HG02938 (cell line): ENCODE data around the gene KIF3B.
"Not testable (repeated sequence)": the region's sequence is repeated elsewhere in the genome, so short reads cannot be mapped to it uniquely, and the experiment has no call there.

Experiments
- ATAC-seq: cut with Tn5 transposase; IDR thresholded peaks from one replicate; pipeline ENCODE4 v1.9.1; 2021; ENCODE audit warnings: mild to moderate bottlenecking, moderate library complexity; ENCODE audit not compliant: unreplicated experiment

Gene KIF3B

DNA sequence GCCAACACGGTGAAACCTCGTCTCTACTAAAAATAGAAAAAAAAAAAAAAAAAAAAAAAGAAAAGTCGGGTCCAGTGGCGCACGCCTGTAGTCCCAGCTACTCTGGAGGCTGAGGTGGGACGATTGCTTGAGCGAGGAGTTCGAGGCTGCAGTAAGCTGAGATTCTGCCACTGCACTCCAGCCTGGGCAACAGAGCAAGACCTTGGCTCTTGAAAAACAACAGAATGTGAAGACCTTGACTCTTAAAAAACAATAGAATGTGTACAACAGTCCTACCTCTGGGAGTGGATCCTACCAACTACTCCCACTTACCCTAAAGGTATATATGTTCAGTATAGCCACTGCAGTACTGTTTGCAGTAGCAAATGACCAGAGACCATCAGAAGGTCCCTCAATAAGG is 15.1 kb downstream of the KIF3B start:
- no peak for ATAC-seq

DNA sequence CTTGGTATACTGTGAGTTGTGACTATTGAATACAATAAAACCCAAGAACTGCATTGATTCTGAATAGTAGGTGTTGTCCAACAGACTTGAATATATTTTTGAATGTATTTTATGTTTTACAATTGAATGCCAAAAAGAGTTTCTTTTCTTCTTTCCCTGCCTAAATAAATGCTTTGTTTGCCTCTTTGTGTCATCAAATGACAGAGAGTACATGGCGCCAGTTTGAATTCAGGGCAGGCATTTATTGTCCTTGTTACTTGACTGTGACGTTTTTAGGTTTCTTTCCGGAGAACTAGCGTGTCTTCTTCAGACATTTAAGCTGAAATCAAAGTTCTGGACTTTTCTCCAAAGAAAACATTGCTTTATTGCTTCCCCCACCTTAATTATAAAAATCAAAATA is 16.6 kb downstream of the KIF3B start:
- no peak for ATAC-seq

DNA sequence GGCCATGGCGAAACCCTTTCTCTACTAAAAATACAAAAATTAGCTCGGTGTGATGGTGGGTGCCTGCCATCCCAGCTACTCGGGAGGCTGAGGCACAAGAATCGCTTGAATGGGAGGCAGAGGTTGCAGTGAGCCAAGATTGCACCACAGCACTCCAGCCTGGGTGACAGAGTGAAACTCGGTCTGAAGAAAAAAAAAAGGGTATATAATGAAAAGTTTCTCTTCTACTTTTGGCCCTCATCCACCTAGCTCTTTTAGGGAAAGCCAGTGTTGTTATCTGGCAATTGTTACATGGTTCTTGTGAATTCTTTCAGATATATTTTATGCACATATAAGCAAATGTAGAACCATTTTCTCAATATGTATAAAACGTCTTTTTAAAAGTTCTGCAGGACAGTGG is 19.0 kb downstream of the KIF3B start:
- no peak for ATAC-seq

DNA sequence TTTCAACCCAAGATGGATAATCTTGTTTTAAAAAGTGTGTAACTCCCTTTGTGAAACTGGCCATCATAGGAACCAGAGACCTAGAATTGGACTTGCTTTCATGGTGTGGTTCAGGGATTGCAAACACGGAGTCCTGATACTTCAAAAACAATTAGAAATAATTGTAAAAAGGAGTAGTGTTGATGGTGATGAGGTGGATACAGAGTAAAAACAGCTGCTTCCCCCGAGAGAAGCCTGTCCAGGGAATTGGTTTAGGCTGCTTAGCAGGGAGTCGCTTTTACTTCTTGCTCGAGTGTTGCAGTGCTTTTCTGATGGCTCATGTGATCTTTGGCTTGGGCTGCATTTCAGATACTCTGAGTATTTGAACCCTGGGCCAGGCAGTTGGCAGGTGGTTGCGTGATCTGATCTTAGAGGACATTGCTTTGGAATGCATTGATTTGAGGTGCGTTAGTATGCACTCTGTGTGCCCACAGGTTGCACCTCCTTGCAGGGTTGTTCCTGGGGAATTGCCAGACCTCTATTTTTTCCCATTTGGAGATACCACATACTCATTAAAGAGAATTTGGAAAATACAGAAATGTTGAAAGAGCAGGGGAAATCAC is 19.5 kb downstream of the KIF3B start:
- ATAC-seq = no peak

DNA sequence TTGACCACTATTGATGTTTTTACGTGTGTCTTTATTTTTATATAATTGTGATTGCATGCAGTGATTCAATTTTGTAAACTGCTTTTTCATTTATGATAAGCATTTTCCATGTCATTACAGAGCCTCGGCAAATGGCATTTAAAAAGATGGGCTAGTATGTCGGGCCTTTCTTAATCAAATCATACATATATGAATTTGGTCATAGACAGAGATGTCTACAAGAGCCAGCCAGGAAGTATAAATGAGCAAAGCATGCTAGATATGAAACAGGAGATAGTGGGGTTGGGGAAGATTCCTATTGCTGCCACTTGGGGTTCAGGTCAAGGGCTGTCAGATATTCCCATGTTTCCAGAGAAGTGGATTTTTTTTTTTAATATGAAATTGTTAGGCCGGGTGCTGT is 20.0 kb downstream of the KIF3B start:
- no peak for ATAC-seq

DNA sequence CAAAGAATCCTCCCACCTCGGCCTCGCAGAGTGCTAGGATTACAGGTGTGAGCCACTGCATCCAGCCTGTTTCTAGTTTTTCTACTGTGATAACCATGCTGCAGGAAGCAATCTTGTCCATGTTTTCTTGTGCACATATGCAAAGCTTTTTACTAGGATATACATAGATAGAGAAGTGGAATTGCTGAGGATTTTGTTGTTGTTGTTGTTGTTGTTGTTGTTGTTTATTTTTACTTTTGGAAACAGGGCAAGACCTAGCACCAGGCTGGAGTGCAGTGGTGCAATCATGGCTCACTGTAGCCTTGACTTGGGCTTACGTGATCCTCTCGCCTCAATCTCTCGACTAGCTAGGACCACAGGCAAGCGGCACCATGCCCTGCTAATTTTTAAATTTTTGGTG is 23.2 kb downstream of the KIF3B start:
- ATAC-seq = no peak

DNA sequence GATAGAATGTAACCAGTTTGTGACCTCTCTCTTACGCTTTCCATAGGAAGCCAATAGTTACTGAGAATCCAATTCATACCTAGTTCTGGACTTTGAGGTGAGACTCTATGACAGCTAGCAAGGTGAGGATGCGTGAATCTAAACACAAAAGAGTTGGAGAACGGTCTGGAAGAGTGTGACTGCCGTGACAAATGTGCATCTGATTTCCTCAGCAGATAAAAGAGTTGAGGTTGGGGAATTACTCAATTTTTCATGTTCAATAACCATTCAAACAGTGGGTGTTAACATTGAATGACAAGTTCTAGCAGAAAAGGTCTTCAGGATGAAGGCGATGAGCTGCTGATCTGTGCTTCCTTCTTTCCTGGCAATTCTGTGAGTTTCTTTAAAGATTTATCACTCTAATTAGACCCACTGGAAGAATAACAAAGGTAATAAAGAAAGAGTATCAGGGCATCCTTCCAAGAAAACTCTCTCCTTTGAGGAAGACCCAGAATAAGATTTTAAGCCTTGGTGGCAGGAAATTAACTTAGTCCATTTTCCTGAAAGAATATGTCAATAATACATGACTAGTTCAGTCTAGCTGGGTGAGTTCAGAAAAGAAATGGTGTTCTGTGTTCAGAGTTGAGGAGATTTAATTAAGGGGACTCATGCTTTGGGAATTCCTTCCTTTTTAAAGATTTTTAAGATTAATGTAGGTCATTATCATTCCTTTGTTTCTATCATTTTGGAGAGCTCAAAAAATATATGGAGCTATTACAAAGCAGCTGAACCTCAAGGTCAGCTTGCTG is 24.5 kb downstream of the KIF3B start:
- no peak for ATAC-seq

DNA sequence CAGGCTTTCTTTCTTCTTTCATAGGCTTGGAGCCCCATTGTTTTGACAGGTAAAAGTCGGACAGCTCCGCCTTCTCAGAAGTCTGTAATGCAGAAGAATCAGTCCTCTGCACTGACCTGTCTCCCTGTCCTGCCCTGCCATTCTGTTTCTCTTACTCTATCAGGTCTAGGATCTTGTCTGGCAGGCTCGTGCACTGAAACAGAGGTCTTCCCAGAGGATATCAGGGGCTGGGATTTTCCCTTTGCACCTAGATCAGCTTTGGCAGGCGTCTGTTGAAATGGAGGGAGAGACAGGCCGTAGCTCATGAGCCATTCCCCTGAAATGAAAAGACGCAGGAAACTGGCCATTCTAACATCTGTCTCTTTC is 25.0 kb downstream of the KIF3B start:
- ATAC-seq = no peak

DNA sequence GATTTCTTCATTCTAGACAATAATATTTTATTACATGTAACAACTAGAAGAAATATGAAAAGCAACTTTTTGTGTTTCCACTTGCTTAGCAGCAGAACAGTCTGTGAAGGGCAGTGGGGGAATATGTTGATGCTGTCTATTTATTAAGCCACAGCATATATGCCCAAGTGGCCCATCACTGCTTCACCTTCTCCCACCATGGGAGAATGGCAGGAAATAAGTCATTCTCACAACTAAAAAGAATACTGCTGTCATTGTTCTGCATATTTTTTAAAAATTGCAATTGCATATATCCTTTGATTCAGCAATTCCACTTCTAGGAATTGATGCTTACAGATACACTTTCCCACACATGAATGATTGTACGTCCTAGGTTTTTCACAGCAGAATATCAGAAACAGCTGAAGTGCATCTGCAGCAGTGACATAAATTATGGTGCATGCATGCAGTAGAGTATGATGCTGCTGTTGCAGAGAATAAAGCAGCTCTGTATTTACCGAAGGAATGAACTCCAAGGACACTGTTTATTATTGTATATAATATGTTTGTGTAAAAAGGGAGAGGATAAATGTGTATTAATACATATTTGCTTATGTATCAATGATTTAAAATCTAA is 26.8 kb downstream of the KIF3B start:
- ATAC-seq = no peak

DNA sequence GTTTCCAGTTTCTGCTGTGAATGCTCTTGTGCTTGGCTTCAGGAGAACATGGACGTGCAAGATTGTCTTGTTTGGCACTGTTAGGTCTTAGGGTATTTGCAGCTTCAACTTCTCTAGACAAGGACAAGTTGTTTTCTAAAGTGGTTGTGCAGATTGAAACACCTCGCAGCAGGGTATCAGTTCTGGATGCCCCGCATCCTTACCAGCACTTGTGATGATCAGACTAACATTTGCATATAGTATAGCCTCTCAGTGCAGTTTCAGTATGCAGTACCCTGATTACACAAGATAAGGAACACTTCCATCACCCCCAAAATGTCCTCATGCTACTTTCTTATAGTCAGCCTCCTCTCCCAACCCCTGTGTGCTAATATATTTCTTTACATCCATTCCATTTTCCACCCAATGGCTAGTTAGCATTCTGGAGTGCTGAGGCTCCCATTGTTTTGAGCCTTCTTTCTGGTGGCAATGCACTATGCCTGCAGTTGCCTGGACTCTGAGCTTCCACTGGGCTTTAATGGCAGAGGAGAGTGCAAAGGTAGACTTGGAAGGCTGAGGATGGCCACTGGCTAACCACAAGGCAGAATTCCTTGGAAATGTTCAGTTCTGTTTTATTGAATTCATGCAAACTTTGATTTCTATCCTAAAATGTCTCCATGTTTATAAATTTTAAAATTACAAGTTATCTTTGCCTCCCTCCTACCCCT is 35.4 kb downstream of the KIF3B start:
- no peak for ATAC-seq

DNA sequence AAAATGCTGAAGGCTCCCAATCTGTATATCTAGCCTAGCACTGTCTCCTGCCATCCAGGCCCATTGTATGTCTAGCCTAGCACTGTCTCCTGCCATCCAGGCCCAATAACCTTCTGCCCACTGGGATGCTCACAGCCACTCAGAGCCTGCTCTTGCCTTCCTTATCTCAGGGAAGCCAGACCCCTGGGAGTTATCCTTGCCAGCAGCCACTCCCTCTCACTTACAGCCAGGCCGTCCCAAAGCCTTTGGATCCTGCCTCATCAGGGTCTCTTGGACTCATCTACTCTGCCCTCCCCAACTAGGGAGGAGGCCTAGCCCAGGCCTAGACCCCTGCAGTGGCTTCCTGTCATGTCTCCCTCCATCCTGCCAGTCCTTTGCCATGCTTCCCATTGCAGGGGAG is 37.3 kb downstream of the KIF3B start:
- ATAC-seq = no peak

DNA sequence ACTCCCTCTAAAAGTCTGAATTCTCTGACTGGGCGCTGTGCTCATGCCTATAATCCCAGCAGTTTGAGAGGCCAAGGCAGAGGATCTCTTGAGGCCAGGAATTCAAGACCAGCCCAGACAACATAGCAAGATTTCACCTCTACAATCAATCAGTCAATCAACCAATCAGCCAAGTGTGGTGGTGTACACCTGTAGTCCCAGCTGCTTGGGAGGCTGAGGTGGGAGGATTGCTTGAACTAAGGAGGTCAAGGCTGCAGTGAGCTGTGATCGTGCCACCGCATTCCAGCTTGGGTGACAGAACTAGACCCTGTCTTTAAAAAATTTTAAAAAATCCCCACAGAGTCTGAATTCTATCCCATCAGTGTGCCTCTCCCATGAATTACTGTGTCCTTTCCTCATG is 37.9 kb downstream of the KIF3B start:
- no peak for ATAC-seq

DNA sequence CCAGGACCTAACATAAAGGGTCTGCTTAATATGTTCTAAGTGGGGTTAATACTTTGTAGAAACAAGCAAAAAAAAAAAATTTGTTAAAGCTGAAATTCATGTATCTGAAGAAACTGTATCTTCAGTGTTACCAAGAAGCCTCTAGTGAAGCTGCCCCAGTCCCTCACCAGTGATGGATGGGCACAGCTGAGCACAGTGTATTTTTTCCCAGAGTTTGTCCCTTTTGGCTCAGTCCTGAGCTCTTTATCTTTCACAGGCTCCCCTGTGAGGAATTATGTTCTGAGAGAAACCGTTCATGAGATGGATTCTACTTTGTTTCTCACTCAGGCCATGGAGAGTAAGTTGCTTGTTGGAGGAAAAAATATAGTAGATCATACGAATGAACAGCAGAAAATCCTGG is 38.4 kb downstream of the KIF3B start:
- no peak for ATAC-seq

DNA sequence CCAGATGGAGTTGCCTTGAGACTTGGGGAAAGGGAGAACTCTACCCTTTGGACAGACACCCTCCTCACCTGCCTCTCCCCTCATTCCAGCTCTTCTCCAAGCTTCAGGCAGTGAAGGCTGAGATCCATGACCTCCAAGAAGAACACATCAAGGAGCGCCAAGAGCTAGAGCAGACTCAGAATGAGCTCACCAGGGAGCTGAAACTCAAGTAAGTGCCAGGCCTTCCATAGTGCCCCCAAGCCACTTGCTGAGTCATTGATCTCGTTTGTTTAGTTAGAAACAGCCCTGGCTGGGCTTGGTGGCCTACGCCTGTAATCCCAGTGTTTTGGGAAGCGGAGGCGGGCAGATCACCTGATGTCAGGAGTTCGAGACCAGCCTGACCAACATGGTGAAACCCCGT is 39.2 kb downstream of the KIF3B start:
- no peak for ATAC-seq

DNA sequence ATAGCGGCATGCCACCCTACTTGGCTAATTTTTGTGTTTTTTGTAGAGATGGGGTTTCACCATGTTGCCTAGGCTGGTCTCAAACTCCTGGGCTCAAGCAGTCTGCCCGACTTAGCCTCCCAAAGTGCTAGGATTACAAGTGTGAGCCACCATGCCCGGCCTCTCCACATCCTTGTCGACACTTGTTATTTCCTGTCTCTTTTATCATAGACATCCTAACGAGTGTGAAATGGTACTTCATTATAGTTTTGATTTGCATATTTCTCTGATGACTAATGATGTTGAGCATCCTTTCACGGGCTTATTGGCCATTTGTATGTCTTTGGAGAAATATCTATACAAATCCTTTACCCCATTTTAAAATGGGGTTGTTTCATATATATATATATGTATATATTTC is 41.6 kb downstream of the KIF3B start:
- ATAC-seq = no peak

DNA sequence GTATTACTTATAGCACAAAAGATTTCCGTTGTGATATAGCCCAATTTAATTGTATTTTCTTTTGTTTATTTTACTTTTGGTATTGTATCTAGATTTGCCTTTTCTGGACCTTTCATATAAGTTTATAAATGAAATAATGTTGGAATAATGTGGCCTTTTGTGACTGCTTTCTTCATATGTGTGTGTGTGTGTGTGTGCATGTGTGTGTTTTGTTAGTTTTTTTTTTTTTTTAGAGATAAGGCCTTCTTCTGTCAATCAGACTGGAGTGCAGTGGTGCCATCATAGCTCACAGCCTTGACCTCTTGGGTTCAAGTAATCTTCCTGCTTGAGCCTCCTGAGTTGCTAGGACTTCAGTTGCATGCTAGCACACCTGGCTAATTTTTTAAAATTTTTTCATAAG is 42.9 kb downstream of the KIF3B start:
- no peak for ATAC-seq

DNA sequence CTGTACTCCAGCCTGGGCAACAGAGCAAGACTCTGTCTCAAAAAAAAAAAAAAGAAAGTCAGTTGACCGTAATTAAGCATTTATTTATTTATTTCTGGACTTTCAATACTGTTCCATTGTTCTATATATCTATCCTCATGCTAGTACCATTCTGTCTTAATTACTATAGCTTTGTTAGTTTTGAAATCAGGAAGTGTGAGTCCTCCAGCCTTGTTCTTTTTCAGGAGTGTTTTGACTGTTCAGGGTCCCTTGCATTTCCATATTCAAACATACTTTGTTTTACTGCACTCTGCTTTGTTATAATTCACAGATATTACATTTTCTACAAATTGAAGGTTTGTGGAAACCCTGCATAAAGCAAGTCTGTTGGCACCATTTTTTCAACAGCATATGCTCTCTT is 43.9 kb downstream of the KIF3B start:
- no peak for ATAC-seq

DNA sequence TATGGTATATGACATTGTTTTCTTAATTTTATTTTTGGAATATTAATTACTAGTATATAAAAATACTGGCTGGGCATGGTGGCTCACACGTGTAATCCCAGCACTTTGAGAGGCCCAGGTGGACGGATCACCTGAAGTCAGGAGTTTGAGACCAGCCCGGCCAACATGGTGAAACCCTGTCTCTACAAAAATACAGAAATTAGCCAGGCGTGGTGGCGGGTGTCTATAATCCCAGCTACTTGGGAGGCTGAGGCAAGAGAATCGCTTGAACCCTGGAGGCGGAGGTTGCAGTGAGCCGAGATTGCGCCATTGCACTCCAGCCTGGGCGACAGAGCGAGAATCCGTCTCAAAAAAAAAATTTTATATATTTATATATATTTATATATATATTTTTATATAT is 44.8 kb downstream of the KIF3B start:
- ATAC-seq = not testable (repeated sequence)

DNA sequence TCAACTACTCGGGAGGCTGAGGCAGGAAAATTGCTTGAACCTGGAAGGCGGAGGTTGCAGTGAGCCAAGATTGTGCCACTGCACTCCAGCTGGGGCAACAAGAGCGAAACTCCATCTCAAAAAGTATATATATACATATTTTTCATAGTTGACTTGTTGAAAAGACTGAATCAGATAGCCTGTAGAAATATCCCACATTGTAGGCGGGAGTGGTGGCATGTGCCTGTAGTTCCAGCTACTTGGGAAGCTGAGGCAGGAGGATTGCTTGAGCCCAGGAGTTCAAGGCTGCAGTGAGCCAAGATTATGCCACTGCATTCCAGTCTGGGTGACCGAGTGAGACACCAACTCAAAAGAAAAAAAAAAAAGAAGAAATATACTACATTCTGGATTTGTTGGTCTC is 46.3 kb downstream of the KIF3B start:
- not testable (repeated sequence) for ATAC-seq

DNA sequence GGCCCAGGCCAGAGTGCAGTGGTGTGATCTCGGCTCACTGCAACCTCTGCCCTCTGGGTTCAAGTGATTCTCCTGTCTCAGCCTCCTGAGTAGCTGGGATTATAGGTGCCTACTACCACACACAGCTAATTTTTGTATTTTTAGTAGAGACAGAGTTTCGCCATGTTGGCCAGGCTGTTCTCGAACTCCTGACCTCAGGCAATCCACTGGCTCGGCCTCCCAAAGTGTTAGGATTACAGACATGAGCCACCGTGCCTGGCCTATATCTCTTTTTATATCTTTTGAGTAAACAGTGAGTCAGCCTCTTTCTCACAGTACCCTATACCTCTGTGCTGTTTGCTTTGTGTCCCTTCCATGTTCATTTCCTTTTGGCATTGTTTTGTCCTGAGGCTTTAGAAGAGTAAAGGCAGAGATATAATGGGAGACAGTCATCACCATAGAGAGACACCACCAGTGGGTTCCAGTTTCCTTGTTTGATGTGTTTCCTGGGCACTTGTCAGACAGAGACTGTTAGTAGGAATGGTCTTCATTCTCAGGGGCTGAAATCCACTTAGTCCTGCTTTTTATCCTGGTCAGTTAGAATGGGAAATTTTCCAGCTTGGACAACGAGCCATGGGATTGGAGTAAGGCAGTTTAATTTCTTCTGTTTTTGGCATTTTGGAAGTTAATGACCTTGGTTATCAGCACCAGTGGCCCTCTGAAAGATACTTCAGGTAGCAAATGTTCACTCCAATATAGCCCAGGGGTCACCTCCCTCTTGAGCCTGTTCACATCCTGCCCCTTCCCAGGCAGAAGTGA is 48.5 kb downstream of the KIF3B start:
- ATAC-seq = no peak

DNA sequence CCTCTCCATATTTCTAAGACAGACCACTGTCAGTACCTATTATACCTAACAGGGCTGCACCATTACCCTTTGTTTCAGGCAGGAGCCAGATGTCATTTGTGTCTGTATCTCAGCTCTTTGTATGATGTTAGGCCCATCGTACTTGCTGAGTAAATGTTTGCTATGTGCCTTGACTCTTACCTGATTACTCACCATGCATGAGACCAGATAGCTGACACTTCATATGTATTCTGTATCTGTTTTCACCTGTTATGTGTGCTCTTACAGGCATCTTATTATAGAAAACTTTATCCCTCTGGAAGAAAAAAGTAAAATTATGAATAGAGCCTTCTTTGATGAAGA is 49.0 kb downstream of the KIF3B start:
- no peak for ATAC-seq
